HG02973 (cell line): Measurements from ENCODE around the gene DMTF1.
"Not testable (repeated sequence)": the region's sequence is repeated elsewhere in the genome, so short reads cannot be mapped to it uniquely, and the experiment has no call there.

Experiments used
- ATAC-seq: cut with Tn5 transposase; IDR thresholded peaks from one replicate; pipeline ENCODE4 v1.9.1; 2021; ENCODE audit warnings: moderate library complexity; ENCODE audit not compliant: unreplicated experiment

Gene DMTF1

DNA sequence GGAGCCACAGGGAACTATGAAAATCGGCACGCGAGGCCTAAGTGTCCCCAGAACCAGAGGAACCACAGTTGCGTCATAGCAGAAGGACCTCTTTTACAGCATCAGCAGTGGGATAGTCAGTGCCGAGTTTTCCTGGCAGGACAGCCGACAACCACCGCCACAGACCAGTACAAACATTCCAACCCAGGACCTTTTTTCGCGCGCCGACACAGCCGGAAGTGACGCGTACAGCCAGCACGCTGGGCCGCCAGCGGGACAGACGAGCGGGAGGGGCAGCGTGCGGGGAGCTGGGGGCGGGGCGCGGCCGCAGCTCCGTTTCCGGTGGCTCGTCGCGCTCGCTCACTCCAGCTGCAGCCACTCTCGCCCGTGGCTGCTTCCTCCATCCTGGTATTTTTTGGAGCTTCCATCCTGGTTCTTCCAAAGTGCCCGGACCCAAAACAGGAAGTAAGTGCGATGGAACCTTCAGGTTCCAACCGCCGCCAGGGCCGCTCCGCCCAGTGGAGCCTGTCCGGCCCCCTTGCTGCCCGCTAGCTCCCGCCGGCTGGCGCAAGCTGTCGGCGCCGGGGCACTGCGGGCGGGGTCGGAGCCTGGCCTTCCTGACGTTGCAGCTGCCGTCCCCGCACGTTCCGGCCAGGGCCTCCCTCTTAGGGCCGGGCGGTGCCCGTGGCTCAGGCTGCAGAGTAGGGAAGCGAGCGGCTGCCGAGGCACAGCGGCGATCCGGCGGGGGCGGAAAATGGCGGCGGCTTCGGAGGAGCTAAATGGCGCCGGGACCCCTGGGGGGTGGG lies at the start of gene DMTF1:
Gene DMTF1, plus strand, starts transcription at position 342 of the 785 bp plus-strand sequence. CDS start 12,489 bp downstream, outside the sequence.
- ATAC-seq, result peak; percentile 80

GRCh38 chr7:87105401-87105800 lies 46.9 kb upstream of the DMTF1 start:
- no peak for ATAC-seq

DNA sequence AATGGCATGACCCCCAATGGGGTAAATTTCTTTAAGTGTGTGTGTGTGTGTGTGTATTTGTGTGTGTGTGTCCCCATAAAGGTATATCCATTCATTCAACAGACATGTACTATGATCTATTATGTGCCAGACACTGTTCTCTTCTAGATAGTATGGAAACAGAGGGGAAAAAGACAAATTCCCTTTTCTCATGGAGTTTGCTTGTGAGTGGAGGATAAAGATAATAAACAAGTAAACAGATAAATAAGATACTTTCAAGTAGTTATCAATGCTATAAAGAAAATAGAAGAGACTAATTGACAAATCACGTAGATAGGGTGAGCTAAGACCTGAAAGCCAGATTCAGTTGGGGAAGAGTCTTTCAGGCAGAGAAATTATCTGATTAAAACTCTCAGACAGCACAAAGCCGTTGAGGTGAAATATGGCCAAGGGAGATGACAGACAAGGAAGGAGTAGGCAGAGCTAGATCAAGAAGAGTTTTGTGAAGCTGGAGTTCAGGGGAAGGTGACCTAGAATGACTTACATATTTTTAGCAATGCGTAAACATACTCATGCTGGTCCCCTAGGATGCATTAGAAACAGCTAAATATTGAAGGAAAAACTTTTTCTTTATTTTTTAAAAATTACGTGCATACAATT lies 45.2 kb upstream of the DMTF1 start:
- no peak for ATAC-seq

- ATAC-seq, result no peak
Measured at GRCh38 chr7:87107949-87108776, 44.1 kb upstream of the DMTF1 start.

DNA sequence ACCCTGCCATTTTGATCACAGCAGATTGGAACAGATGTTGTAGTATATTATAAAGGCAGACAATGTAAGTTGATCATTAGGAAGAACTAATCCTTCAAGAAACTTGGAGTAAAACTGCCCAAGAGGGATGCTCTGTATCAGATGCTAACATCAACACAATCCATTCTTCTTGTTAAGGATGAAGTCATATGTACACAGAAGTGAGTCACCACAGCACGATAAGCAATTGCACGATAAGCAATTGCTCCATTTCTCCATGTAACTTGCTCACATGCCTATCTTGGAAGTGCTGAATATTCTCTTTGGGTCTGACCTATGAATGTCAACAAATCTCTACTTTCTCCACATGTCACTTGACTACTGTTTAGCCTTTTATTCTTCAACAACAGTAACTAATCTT lies 41.5 kb upstream of the DMTF1 start:
- ATAC-seq, result no peak

DNA sequence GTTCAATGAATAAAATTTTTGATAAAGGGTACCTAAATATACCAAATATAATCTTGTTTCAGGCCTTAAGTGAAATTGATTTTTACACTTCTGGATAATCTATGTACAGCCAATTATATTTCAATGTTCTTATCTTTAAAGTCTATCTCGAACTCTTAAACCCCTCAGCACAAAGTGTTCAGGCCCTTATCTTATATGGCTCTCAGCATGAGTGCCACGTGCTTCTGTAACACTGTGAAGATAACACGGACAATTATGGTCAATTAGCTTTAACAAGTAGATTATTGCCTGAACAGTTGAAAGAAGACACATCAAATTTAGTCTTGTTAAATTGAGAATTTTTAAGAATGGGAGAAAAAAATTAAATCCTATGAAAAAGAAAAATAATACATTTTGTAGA lies 40.4 kb upstream of the DMTF1 start:
- ATAC-seq, result no peak

DNA sequence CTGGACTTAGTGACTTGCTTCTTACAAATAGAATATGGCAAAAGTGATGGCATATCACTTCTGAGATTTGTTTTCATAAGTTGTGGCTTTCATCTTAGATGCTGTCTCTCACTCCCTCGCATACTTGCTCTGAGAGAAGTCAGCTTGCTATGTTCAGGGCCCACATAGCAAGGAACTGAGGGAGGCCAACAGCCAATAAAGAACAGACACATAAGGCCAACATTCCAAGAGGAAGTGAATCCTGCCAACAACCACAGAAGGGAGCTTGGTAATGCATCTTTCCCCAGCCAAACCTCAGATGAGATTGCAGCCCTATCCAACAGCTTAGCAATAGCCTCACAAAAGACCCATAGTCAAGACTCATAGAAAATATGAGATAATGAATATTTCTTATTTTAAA lies 39.2 kb upstream of the DMTF1 start:
- no peak for ATAC-seq

GRCh38 chr7:87113904-87114303 lies 38.3 kb upstream of the DMTF1 start:
- ATAC-seq, result not testable (repeated sequence)

- ATAC-seq, result not testable (repeated sequence)
Measured at GRCh38 chr7:87115772-87116171, 36.5 kb upstream of the DMTF1 start.

- ATAC-seq, result peak; percentile 53
Measured at GRCh38 chr7:87116315-87116714, 35.9 kb upstream of the DMTF1 start.

DNA sequence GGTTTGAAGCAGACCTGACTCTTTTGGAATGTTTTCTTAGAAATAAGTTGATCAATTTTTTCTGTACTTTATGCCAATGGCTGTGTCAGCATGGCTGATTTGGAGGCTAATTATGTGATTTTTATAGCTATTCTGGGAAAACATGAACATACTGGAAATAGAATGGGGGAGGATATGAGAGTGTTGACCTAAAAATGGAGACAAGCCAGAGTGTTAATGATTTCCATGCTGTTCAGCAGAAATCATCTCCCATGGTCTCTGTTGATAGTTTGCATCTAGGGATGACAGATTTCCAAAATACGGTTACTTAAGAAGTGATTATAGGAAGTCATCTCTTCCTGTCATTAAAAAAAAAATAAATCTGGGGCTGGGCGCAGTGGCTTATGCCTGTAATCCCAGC lies 32.7 kb upstream of the DMTF1 start:
- no peak for ATAC-seq

GRCh38 chr7:87123105-87123504 lies 29.1 kb upstream of the DMTF1 start:
- no peak for ATAC-seq

DNA sequence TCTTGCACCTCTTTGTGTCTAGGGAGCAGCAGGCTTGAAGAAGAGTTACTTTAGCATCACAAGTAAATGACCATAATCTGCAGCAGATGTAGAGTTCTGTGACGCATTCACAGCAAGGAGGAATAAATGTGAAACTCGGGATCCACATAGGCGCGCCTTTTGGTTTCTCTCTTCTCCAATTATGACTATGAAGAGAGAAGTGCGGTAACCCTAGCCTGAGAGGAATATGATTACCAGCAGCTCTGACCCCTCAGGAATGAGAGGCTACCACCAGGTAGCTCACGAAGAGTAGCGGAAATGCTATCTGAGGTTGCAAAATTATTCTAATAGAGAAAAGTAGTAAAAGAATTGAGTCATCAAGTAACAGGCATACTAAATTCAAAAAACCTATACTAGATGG lies 25.2 kb upstream of the DMTF1 start:
- peak; percentile 37 for ATAC-seq

GRCh38 chr7:87128861-87129267 lies 23.4 kb upstream of the DMTF1 start:
- ATAC-seq, result no peak

DNA sequence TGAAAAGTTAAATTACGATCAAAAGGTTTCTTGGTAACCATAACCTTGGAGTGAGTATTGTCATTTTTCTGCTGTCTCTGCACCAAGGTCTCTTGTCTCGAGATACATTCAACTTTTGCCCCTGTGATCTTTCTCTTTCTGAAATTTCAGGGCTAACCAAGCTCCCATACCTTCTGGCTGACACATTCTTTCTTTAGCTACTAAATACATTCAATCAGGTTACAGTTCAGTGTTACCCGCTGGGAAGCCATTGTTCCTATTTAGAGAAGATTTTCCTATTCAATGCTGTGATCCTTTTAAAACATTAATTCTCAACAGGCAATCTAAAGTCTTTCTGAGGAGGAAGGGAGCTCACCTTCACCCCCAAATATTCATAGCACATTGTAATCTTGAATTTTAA lies 22.9 kb upstream of the DMTF1 start:
- ATAC-seq, result no peak

DNA sequence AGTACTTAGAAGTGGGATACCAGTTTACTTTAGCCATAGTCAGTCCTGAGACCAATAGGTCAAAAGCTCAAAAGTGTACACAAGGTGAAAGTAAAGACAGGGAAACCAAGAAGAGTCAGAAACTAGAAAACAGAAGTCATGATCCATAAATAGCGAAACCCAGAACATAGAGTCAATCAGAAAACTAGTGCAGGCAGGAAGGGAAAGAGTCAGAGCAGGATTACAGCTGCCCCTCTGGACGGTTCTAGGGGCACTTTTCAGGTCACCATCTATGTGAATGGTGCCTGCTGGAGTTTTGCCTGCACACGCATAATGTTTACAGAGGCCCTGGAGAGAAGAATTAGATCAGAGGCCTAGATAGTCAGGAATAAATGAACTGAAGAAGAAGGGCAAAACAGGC lies 22.4 kb upstream of the DMTF1 start:
- peak; percentile 94 for ATAC-seq

- ATAC-seq, result no peak
Measured at GRCh38 chr7:87131771-87132170, 20.5 kb upstream of the DMTF1 start.

GRCh38 chr7:87137271-87137670 lies 15.0 kb upstream of the DMTF1 start:
- ATAC-seq, result no peak

GRCh38 chr7:87139514-87139913 lies 12.7 kb upstream of the DMTF1 start:
- no peak for ATAC-seq

DNA sequence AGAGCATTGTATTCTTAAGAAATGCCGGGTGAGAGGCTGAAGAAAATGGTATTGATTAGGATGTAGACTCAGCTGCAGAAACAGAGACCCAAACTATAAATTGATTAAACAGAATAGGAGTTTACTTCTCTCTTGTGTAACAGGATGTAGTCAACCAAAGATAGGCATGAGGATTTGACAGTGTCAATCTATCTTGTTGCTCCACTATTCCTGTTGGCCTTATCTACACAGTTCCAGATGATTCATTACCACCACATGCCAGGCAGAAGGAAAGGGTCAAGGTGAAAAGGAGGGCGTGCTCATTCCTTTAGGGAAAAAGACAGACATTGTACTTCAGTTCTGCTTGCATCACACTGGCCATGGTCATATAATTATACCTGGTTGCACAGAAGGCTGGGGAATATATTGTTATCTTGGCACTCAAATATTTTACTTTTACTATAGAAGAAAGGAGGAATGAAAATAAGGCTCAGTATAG lies 11.9 kb upstream of the DMTF1 start:
- ATAC-seq, result no peak

DNA sequence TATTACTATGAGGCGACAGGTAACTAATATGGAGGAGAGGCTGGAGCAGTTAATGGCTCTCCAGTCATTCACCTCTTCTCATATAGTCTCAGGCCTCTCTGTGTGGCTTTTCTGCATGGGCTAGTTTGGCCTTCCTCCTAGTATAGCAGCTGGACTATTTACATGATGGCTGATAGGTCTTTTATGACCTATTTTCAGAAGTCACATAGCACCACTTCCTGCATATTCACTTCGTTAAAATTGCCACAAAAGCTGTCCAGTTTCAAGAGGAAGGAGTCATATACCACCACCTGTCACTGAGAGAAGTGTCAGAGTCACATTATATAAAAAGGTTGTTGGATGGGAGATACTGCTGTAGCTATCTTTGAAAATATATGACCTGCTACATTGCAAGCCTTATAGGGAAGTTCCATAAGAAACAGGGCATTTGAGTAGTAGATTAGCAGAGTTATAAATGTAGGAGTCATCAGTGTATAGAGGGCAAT lies 8.0 kb upstream of the DMTF1 start:
- ATAC-seq, result peak; percentile 95
